Lung microvascular endothelial cell (primary cell): ENCODE data around the gene DOCK2. TPM values are rescaled to one million over a fixed set of nuclear protein-coding genes. Genes with fewer than 3 reads are reported as not detected.
"Not testable (repeated sequence)": the region's sequence is repeated elsewhere in the genome, so short reads cannot be mapped to it uniquely, and the experiment has no call there.

Experiments used
- DNase-seq, 2 donors: peaks; one replicate each; pipeline versions ENCODE4 v3.0.0 to v3.0.0-alpha.2; 2010; ENCODE audit warnings: low read depth in 2 of 2
- total RNA-seq: library from RNA; depleted of rRNA; stranded (reverse); fragments of >200 nt; gene quantifications from 2 replicates; pipeline ENCODE4 v1.2.1, GENCODE V29; 2014

DOCK2 gene
- total RNA-seq, 1 donor from 2014 or later: 0.20 TPM

DNA sequence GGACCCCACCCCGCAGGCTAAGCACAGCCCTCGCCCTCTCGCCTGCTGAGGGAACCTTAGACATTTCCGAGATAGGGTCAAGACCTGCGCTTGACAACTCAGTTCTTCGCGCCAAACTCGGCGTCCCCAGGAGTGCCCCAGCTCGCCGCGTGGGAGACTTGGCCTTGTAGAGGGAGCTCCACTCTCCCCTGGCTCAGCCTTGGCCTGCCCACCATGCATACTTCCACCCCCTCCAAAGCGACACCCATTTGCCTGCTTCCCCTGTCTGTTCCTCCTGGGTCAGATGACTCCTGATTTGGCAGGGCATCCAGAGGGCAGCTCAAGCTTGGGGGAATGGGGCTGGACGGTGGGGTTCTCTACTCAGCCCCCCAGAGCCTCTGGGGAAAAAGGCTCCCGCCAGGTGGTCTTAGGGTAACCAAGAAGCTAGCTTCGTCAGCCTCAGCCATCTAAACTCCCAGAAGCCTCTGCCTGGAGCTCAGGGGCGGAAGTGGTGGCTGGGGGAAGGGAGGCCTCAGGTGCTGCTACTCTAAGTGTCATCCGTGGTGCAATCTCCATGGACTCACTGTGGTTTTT lies 560 bp downstream of the DOCK2 start:
- DNase-seq: no peak

DNA sequence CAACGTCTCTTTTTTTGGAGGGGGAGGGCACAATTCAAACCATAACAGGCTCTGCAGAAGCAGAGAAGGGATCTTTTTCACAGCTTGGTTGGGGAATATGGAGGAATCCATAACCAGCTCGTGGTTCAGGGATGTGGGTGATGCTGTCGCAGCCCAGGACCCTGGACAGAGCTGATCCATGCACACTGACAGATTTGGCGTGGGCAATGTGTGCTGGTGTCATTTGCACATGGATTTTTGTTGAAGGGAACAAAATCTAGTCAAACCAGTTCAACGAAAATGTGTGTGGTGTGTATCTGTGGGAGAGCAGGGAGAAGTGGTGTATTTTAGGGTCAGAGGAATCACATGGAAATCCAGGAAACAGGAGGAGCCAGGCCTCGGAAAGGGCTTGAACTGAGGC lies 4.2 kb downstream of the DOCK2 start:
- DNase-seq: peak; percentile 38 to 45

DNA sequence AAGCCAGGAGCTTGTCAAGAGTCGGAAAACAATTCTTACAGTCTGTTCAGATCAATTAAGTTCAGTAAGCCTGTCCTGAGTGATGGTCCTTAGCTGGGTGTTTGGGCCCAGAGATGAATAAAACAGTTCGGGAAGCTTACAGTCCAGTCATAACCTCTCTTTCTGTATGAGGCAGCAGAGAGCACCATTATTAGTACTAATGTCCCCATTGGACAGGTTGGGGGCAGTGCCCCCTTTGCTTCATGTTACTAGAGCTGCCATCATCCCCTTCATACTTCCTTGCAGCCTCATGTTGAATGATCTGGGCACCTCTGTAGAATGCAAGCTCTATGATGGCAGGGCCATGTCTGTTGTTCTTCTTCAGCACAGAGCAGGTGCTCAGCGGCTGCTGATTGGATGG lies 9.8 kb downstream of the DOCK2 start:
- DNase-seq: no peak

- peak in 1 of 2 donors; percentile 29 for DNase-seq
These were observed 10.5 kb downstream of the DOCK2 start for GRCh38 chr5:169647566-169647965.

- peak in 1 of 2 donors; percentile 22 for DNase-seq
These were observed 11.7 kb downstream of the DOCK2 start for GRCh38 chr5:169648725-169649310.

DNA sequence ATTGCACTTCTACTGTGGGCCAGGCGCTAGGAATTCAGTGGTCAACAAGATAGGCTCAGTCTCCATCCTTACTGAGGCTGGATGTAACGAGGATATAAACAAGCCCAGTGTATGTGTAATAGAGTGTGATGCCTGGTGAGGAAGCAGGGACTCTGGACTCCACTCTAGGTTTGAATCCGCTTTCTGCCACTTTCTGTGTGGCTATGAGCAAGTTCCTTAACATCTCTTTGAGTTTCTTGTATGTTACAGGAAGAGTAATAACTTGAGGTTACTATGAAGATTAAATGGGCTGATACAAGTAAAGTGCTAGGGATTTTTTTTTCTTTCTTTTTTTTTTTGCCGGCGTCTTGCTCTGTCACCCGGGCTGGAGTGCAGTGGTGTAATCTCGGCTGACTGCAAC lies 12.4 kb downstream of the DOCK2 start:
- no peak for DNase-seq

DNA sequence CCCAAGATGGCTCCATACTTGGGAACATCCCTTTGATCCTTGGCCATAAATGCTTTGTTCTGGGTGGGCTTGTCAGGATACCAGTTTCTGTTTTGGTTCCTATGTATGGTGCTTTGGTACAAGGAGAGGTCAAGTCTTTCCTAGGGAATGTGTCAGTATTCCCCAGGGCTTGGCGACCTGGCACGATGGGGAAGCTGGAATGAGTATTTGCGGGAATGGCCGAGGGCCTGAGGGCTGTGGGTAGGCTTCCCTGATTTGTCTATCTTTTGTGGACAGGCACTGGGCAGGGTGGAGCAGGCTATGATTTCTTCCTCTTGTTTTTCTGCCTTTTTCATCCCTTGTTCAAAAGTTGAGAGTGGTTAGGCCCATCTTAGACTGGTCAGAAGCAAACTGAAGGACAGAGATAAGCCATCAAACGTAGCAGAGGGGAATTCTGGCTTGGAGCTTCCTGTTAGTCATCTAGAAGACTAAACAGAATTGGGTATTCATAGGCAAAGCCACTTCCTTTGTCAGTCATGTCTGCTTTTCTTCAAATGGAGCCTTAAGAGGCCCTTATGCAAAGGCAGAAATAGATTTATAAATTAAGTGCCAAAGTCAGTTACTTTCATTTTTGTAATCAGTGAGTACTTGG lies 13.7 kb downstream of the DOCK2 start:
- DNase-seq: peak in 1 of 2 donors; percentile 89

GRCh38 chr5:169651526-169651925 lies 14.5 kb downstream of the DOCK2 start:
- DNase-seq: peak in 1 of 2 donors; percentile 19

- no peak for DNase-seq
These were observed 15.0 kb downstream of the DOCK2 start for GRCh38 chr5:169652057-169652456.

GRCh38 chr5:169653091-169653490 lies 16.0 kb downstream of the DOCK2 start:
- no peak for DNase-seq

DNA sequence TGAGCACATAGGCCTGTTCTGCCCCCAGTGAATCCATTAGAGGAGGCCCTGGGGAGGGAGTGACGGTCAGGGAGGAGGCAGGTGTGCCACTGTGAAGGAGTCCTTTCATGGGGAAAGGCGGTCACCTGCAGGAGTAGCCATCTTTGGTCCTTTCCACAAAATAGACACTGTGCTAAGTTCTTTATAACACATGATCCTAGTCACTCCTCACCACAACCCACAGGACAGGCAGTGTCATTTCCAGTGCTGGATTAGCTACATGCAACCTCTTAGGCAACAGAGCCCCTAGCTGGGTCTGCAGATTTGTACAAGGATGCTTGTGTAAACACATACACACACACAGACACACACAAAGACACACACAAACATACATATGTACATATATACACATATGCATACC lies 18.3 kb downstream of the DOCK2 start:
- no peak for DNase-seq

GRCh38 chr5:169656125-169656901 lies 19.2 kb downstream of the DOCK2 start:
- DNase-seq: peak in 1 of 2 donors; percentile 66

GRCh38 chr5:169657127-169657526 lies 20.1 kb downstream of the DOCK2 start:
- DNase-seq: no peak

DNA sequence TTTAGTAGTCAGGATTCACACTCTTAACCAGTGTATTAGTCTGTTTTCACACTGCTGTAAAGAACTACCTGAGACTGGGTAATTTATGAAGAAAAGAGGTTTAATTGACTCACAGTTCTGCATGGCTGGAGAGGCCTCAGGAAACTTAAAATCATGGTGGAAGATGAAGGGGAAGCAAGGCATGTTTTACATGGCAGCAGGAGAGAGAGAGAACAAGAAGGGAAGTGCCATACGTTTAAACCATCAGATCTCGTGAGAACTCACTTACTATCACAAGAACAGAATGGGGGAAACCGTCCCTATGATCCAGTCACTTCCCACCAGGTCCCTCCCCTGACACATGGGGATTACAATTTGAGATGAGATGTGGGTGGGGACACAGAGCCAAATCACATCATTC lies 25.4 kb downstream of the DOCK2 start:
- DNase-seq: not testable (repeated sequence)

GRCh38 chr5:169663537-169663936 lies 26.5 kb downstream of the DOCK2 start:
- no peak for DNase-seq

- no peak for DNase-seq
These were observed 29.3 kb downstream of the DOCK2 start for GRCh38 chr5:169666365-169666764.

- DNase-seq: peak in 1 of 2 donors; percentile 9
These were observed 31.0 kb downstream of the DOCK2 start for GRCh38 chr5:169667896-169668674.

- peak in 1 of 2 donors; percentile 35 for DNase-seq
These were observed 31.7 kb downstream of the DOCK2 start for GRCh38 chr5:169668732-169669131.

GRCh38 chr5:169670769-169671525 lies 33.9 kb downstream of the DOCK2 start:
- DNase-seq: no peak

- no peak for DNase-seq
These were observed 45.0 kb downstream of the DOCK2 start for GRCh38 chr5:169682026-169682425.

GRCh38 chr5:169686137-169686536 lies 49.1 kb downstream of the DOCK2 start:
- no peak for DNase-seq
